Adrenal gland (tissue), 5 donors: ENCODE data around the gene ARHGEF33.

ENCODE experiments used
- CTCF ChIP-seq, 6 experiments: fragments of 450-650 bp in 4 of 6; fragments of 200-600 bp in 2 of 6; sonication (generic) in 1 of 6; IDR thresholded peaks; 1 replicate in 5 of 6; 2 replicates in 1 of 6; pipeline versions ENCODE4 v1.5.1 to v1.8.0; 2016 to 2021; ENCODE audit warnings: antibody characterized with exemption in 6 of 6, mild to moderate bottlenecking in 2 of 6, moderate library complexity in 1 of 6
- POLR2A ChIP-seq, 2 donors: fragments of 450-650 bp; IDR thresholded peaks; one replicate each; pipeline ENCODE4 v1.6.1; 2017; ENCODE audit warnings: antibody characterized with exemption in 2 of 2, mild to moderate bottlenecking in 2 of 2, moderate library complexity in 1 of 2
- donor health status: DM: no; HTN: no; CAD: no.

GRCh38 chr2:38959466-38959865 lies 69.8 kb downstream of the ARHGEF33 start:
- TF ChIP-seq CTCF (IDR thresholded peaks at IDR 0.05) (no peak), POLR2A (IDR thresholded peaks at IDR 0.05) (no peak)
